H1 (cell line): ENCODE measurements around the gene FBXL17. TPM values are rescaled to one million over a fixed set of nuclear protein-coding genes. Genes with fewer than 3 reads are reported as not detected.
A peak's percentile ranks its signal among the peaks of the same experiment; 100 is the strongest.

ENCODE experiments used
- CTCF ChIA-PET: fragments of 300-600 bp; sonication (Branson Sonifier 250); formaldehyde crosslinking; loops from one replicate; lab custom pipeline; 2021; ENCODE audit not compliant: partially characterized antibody; lab: Charles Lee
- POLR2A ChIA-PET: fragments of 300-600 bp; sonication (Branson Sonifier 250); formaldehyde crosslinking; loops from one replicate; lab custom pipeline; 2021; ENCODE audit warnings: inconsistent platforms; ENCODE audit not compliant: partially characterized antibody; lab: Charles Lee
- DNase-seq, 2 experiments: peaks; one replicate each; pipeline versions ENCODE4 v3.0.0 to v3.0.0-alpha.2; 2010 to 2022; ENCODE audit warnings: low spot score in 2 of 2, low read depth in 1 of 2, mixed read lengths in 1 of 2
- FAIRE-seq: peaks from 2 replicates; lab custom pipeline; 2011; peaks lifted over from hg19 to GRCh38; lab: Jason Lieb, UNC
- H2AFZ ChIP-seq: 2 replicates; pipeline ENCODE4 v1.8.1; 2012; ENCODE audit warnings: low read length, inconsistent platforms
- H2AK5ac ChIP-seq: 2 replicates; pipeline ENCODE4 v1.6.1; 2013; ENCODE audit warnings: low read depth, low read length
- H2BK120ac ChIP-seq: replicated peaks from 2 replicates; pipeline ENCODE3; 2013; ENCODE audit warnings: low read depth, low read length, inconsistent platforms
- H2BK12ac ChIP-seq: 2 replicates; pipeline ENCODE4 v1.6.1; 2013; ENCODE audit warnings: low read depth, low read length
- H2BK15ac ChIP-seq: 2 replicates; pipeline ENCODE4 v1.6.1; 2013; ENCODE audit warnings: low read length
- H2BK20ac ChIP-seq: 2 replicates; pipeline ENCODE4 v1.6.1; 2013; ENCODE audit warnings: low read length
- H2BK5ac ChIP-seq: 2 replicates; pipeline ENCODE4 v1.6.1; 2013; ENCODE audit warnings: low read depth, low read length
- H3K14ac ChIP-seq: 2 replicates; pipeline ENCODE4 v1.6.1; 2013; ENCODE audit warnings: inconsistent platforms; ENCODE audit not compliant: insufficient read length
- H3K18ac ChIP-seq: 2 replicates; pipeline ENCODE4 v1.6.1; 2013; ENCODE audit warnings: low read length; ENCODE audit errors: extremely low read depth
- H3K23ac ChIP-seq: 2 replicates; pipeline ENCODE4 v1.6.1; 2013; ENCODE audit warnings: inconsistent platforms; ENCODE audit not compliant: insufficient read length
- H3K23me2 ChIP-seq: 2 replicates; pipeline ENCODE4 v1.6.1; 2013; ENCODE audit warnings: low read depth, low read length
- H3K27ac ChIP-seq: 2 replicates; pipeline ENCODE4 v1.6.1; 2011; ENCODE audit warnings: low read depth, low read length, inconsistent platforms
- H3K27me3 ChIP-seq, 4 experiments: replicated peaks in 1 of 4; 1 replicate in 1 of 4; 2 replicates in 3 of 4; pipeline versions ENCODE4 v1.6.1 to v1.8.1; 2011 to 2013; ENCODE audit warnings: low read length in 3 of 4, mild to moderate bottlenecking in 3 of 4, inconsistent platforms in 2 of 4, mixed read lengths in 2 of 4, moderate library complexity in 1 of 4; ENCODE audit not compliant: control insufficient read depth in 3 of 4, insufficient read depth in 3 of 4; ENCODE audit errors: extremely low read depth in 1 of 4
- H3K36me3 ChIP-seq, 4 experiments: 2 replicates each; pipeline versions ENCODE4 v1.6.1 to v1.8.1; 2011 to 2013; ENCODE audit warnings: mild to moderate bottlenecking in 4 of 4, low read length in 3 of 4, moderate library complexity in 2 of 4, control low read depth in 1 of 4, inconsistent platforms in 1 of 4; ENCODE audit not compliant: insufficient read depth in 4 of 4, control insufficient read depth in 2 of 4
- H3K4ac ChIP-seq: replicated peaks from 2 replicates; pipeline ENCODE3; 2013; ENCODE audit warnings: low read length, low read depth, mixed read lengths, inconsistent platforms; ENCODE audit not compliant: insufficient read length
- H3K4me1 ChIP-seq, 4 experiments: replicated peaks in 1 of 4; 1 replicate in 1 of 4; 2 replicates in 3 of 4; pipeline versions ENCODE4 v1.6.1 to v1.8.1; 2011 to 2013; ENCODE audit warnings: low read length in 3 of 4, inconsistent platforms in 2 of 4, mixed read lengths in 1 of 4; ENCODE audit not compliant: insufficient read depth in 4 of 4, control insufficient read depth in 3 of 4
- H3K4me2 ChIP-seq, 2 experiments: 2 replicates each; pipeline versions ENCODE4 v1.6.1 to v1.8.1; 2011 to 2013; ENCODE audit warnings: low read depth in 2 of 2, low read length in 2 of 2, control low read depth in 1 of 2, inconsistent platforms in 1 of 2, mild to moderate bottlenecking in 1 of 2; ENCODE audit not compliant: insufficient read depth in 1 of 2
- H3K4me3 ChIP-seq, 4 experiments: fragments of 200-600, 300-600 bp in 1 of 4; sonication (generic), shearing (Covaris generic), sonication (Bioruptor Twin) in 1 of 4; 2 replicates each; pipeline versions ENCODE4 v1.5.1 to v1.8.1; 2011 to 2016; ENCODE audit warnings: low read length in 4 of 4, low read depth in 3 of 4, control low read depth in 2 of 4, inconsistent platforms in 2 of 4, mild to moderate bottlenecking in 2 of 4, mixed read lengths in 1 of 4, moderate library complexity in 1 of 4; ENCODE audit not compliant: insufficient read depth in 2 of 4; ENCODE audit errors: extremely low read depth in 1 of 4
- H3K56ac ChIP-seq: replicated peaks from 2 replicates; pipeline ENCODE3; 2013; ENCODE audit warnings: low read depth, mild to moderate bottlenecking, mixed read lengths, low read length, inconsistent platforms; ENCODE audit not compliant: insufficient read length
- H3K79me1 ChIP-seq: 2 replicates; pipeline ENCODE4 v1.6.1; 2013; ENCODE audit warnings: low read depth, low read length, control low read depth
- H3K79me2 ChIP-seq, 2 experiments: 2 replicates each; pipeline versions ENCODE4 v1.6.1 to v1.8.1; 2012 to 2013; ENCODE audit warnings: low read length in 2 of 2, mild to moderate bottlenecking in 2 of 2, inconsistent platforms in 1 of 2; ENCODE audit not compliant: insufficient read depth in 2 of 2, control insufficient read depth in 1 of 2
- H3K9ac ChIP-seq, 4 experiments: replicated peaks in 1 of 4; 1 replicate in 1 of 4; 2 replicates in 3 of 4; pipeline versions ENCODE4 v1.6.1 to v1.8.1; 2011 to 2013; ENCODE audit warnings: low read depth in 3 of 4, low read length in 3 of 4, control low read depth in 2 of 4, mild to moderate bottlenecking in 2 of 4, moderate library complexity in 2 of 4, inconsistent platforms in 1 of 4; ENCODE audit errors: extremely low read depth in 1 of 4
- H3K9me3 ChIP-seq, 2 experiments: 2 replicates each; pipeline versions ENCODE4 v1.6.1 to v1.8.1; 2012 to 2013; ENCODE audit warnings: mild to moderate bottlenecking in 2 of 2, moderate library complexity in 2 of 2, control low read depth in 1 of 2, inconsistent platforms in 1 of 2, low read depth in 1 of 2, low read length in 1 of 2, mixed read lengths in 1 of 2; ENCODE audit not compliant: insufficient read depth in 2 of 2
- H4K20me1 ChIP-seq, 2 experiments: replicated peaks in 1 of 2; 2 replicates each; pipeline versions ENCODE3 to v1.8.1; 2011 to 2013; ENCODE audit warnings: inconsistent platforms in 2 of 2, low read length in 2 of 2, mild to moderate bottlenecking in 1 of 2; ENCODE audit not compliant: insufficient read depth in 2 of 2, control insufficient read depth in 1 of 2
- H4K5ac ChIP-seq: 2 replicates; pipeline ENCODE4 v1.6.1; 2013; ENCODE audit warnings: low read length, low read depth, mixed read lengths, inconsistent platforms; ENCODE audit not compliant: insufficient read length
- H4K8ac ChIP-seq: 2 replicates; pipeline ENCODE4 v1.8.0; 2013; ENCODE audit warnings: mild to moderate bottlenecking, moderate library complexity, low read length, inconsistent platforms; ENCODE audit not compliant: insufficient read depth; ENCODE audit errors: extremely low read depth
- H4K91ac ChIP-seq: replicated peaks from 2 replicates; pipeline ENCODE3; 2013; ENCODE audit warnings: low read length, mixed read lengths, inconsistent platforms; ENCODE audit not compliant: insufficient read length
- ASH2L ChIP-seq: fragments of 200-600, 300-600 bp; sonication (generic); IDR thresholded peaks from one replicate; pipeline ENCODE4 v1.7.1; 2017; ENCODE audit warnings: low read length
- ATF2 ChIP-seq: IDR thresholded peaks from 2 replicates; pipeline ENCODE4 v1.6.1; 2012; ENCODE audit warnings: low read length, inconsistent platforms
- CHD1 ChIP-seq: IDR thresholded peaks from 2 replicates; pipeline ENCODE4 v1.6.1; 2012; ENCODE audit warnings: low read depth, low read length, improper control_type of control experiment
- SIN3A ChIP-seq, 2 experiments: IDR thresholded peaks in 1 of 2; conservative IDR thresholded peaks in 1 of 2; 2 replicates each; pipeline ENCODE4 v1.6.1; 2011 to 2012; ENCODE audit warnings: low read length in 2 of 2, improper control_type of control experiment in 1 of 2, low read depth in 1 of 2, mild to moderate bottlenecking in 1 of 2
- SRF ChIP-seq: IDR thresholded peaks from 2 replicates; pipeline ENCODE4 v1.6.1; 2011; ENCODE audit warnings: mild to moderate bottlenecking, low read depth, low read length, moderate library complexity
- WGBS, 2 experiments: shearing (Covaris generic) in 1 of 2; methylation state at CpG; one replicate each; pipeline versions ENCODE4 v1.1.6 to v1.1.7; 2013 to 2015; ENCODE audit warnings: low lambda C conversion rate in 2 of 2, mixed read lengths in 2 of 2, inconsistent platforms in 1 of 2, low coverage in 1 of 2, missing lambda C conversion rate in 1 of 2; ENCODE audit not compliant: insufficient replicate concordance in 2 of 2, insufficient coverage in 1 of 2, insufficient read length in 1 of 2; ENCODE audit errors: extremely low coverage in 1 of 2, missing lambda C conversion rate in 1 of 2; 5-methylcytosine and 5-hydroxymethylcytosine counted together
- polyA plus RNA-seq, 7 experiments: library from polyadenylated mRNA; depleted of rRNA in 3 of 7; stranded (reverse) in 5 of 7; unstranded in 2 of 7; fragments of >200 nt in 5 of 7; fragments of 200-250 nt in 2 of 7; gene quantifications; 1 replicate in 5 of 7; 2 replicates in 1 of 7; 4 replicates in 1 of 7; pipeline versions ENCODE4 v1.2.1 to v1.2.3, GENCODE V29; 2011 to 2013; ENCODE audit warnings: missing spikeins in 2 of 7, mixed read lengths in 2 of 7
- total RNA-seq: library from RNA; stranded (reverse); fragmentation: NEBNext Ultra II Directional; extraction: Animal tissue kit (Norgen Biotek cat#: 25700); gene quantifications from 2 replicates; pipeline ENCODE4 v1.2.1, GENCODE V29; 2021

The FBXL17 gene
- total and polyA plus RNA-seq, 2 of the 8 experiments (the other 6 are each of a cell fraction or from before 2014, with no cell fraction given) = 0.35 to 4.3 TPM

GRCh38 chr5:107937651-107938355 lies 444.1 kb downstream of the FBXL17 start:
- Histone ChIP-seq H3K9ac (no peak overlapping the region), H4K8ac (no peak overlapping the region), H3K9me3 (no peaks in the 10 kb centered on the region), H3K18ac (no peak overlapping the region), H3K23ac (no peak overlapping the region), H3K56ac (no peak overlapping the region), H3K27ac (no peak overlapping the region; the same call in 1 of the 2 replicates), H4K20me1 (no peaks in the 10 kb centered on the region), H3K23me2 (no peaks in the 10 kb centered on the region), H4K5ac (no peak overlapping the region)
- POLR2A ChIA-PET = interaction anchor here (0.8 kb wide), 1 partner anchor 10 kb away, joined by 3 read pairs; no protein-coding TSS in a partner anchor
- WGBS, 2 experiments = 85% methylated on average over 8 of the region's 8 CpGs; no CpG with 5 or more reads in 1 of the 2 experiments
- CTCF ChIA-PET = interaction anchor here (0.6 to 0.7 kb wide), 2 partner anchors 118 to 375 kb away, joined by 3 read pairs; no protein-coding TSS in a partner anchor
- no peak for DNase-seq
- TF ChIP-seq SRF = no peak
- no peak for TF ChIP-seq ATF2
- TF ChIP-seq SIN3A (conservative IDR thresholded peaks at IDR 0.05 in 1 of 2, IDR thresholded peaks at IDR 0.05 in 1 of 2; ENCODE audit: low read depth in 1 of 2, low read length in 2 of 2) = no peak
- no peak for TF ChIP-seq ASH2L
- no peak for TF ChIP-seq CHD1
- TF ChIP-seq, all 59 proteins: peak for 0
- no peak for FAIRE-seq
- Histone ChIP-seq H4K91ac (no peak overlapping the region), H3K79me2 (no peaks in the 10 kb centered on the region), H3K79me1 (no peaks in the 10 kb centered on the region), H3K14ac (no peak overlapping the region), H3K4ac (no peak overlapping the region), H3K4me1 (peaks cover 0 to 21% (median 9%) of the 10 kb centered on the region in 4 experiments; a peak in 3 of 7 replicates), H3K36me3 (no peaks in the 10 kb centered on the region), H2AK5ac (no peak overlapping the region), H2BK15ac (no peak overlapping the region), H2BK120ac (no peak overlapping the region), H3K27me3 (no peaks in the 10 kb centered on the region), H2BK20ac (no peak overlapping the region), H2BK12ac (peak overlapping the region; percentile 30; the same call in 1 of the 2 replicates), H2AFZ (no peak overlapping the region; the same call in 1 of the 2 replicates), H3K4me2 (no peak overlapping the region), H3K4me3 (no peak overlapping the region), H2BK5ac (no peak overlapping the region)
